Fibroblast of skin of back (primary cell): ENCODE measurements around the gene GLRA3.
"Not testable (repeated sequence)": the region's sequence is repeated elsewhere in the genome, so short reads cannot be mapped to it uniquely, and the experiment has no call there.

Experiments used
- DNase-seq: peaks from one replicate; pipeline ENCODE4 v3.0.0-alpha.2; 2013

GLRA3 gene

GRCh38 chr4:174810834-174811233 is 18.2 kb downstream of the GLRA3 start:
- DNase-seq = no peak

- DNase-seq = no peak
Observed at GRCh38 chr4:174808836-174809235, 20.2 kb downstream of the GLRA3 start.

GRCh38 chr4:174808119-174808518 is 20.9 kb downstream of the GLRA3 start:
- no peak for DNase-seq

- no peak for DNase-seq
Observed at GRCh38 chr4:174805746-174806145, 23.3 kb downstream of the GLRA3 start.

- no peak for DNase-seq
Observed at GRCh38 chr4:174794543-174795094, 34.4 kb downstream of the GLRA3 start.

- no peak for DNase-seq
Observed at GRCh38 chr4:174789657-174790056, 39.4 kb downstream of the GLRA3 start.

- DNase-seq = not testable (repeated sequence)
Observed at GRCh38 chr4:174778274-174778986, 50.6 kb downstream of the GLRA3 start.

- no peak for DNase-seq
Observed at GRCh38 chr4:174775366-174775765, 53.7 kb downstream of the GLRA3 start.

- DNase-seq = peak; percentile 54
Observed at GRCh38 chr4:174764105-174764729, 64.8 kb downstream of the GLRA3 start.

GRCh38 chr4:174763454-174764104 is 65.5 kb downstream of the GLRA3 start:
- DNase-seq = peak; percentile 18

- DNase-seq = no peak
Observed at GRCh38 chr4:174761451-174761850, 67.6 kb downstream of the GLRA3 start.

GRCh38 chr4:174757736-174758135 is 71.3 kb downstream of the GLRA3 start:
- no peak for DNase-seq

- DNase-seq = no peak
Observed at GRCh38 chr4:174753021-174753420, 76.0 kb downstream of the GLRA3 start.

- DNase-seq = no peak
Observed at GRCh38 chr4:174752026-174752425, 77.0 kb downstream of the GLRA3 start.

GRCh38 chr4:174749091-174749490 is 80.0 kb downstream of the GLRA3 start:
- peak; percentile 6 for DNase-seq

GRCh38 chr4:174746710-174747109 is 82.3 kb downstream of the GLRA3 start:
- no peak for DNase-seq

GRCh38 chr4:174742561-174742960 is 86.5 kb downstream of the GLRA3 start:
- no peak for DNase-seq

GRCh38 chr4:174739576-174739975 is 89.5 kb downstream of the GLRA3 start:
- no peak for DNase-seq

GRCh38 chr4:174734181-174734580 is 94.9 kb downstream of the GLRA3 start:
- DNase-seq = no peak

- no peak for DNase-seq
Observed at GRCh38 chr4:174717828-174718227, 111.2 kb downstream of the GLRA3 start.

- DNase-seq = no peak
Observed at GRCh38 chr4:174716986-174717770, 111.9 kb downstream of the GLRA3 start.

GRCh38 chr4:174714393-174715211 is 114.4 kb downstream of the GLRA3 start:
- peak; percentile 43 for DNase-seq
